ES-I3 (cell line): ENCODE results near the gene F13A1.

Source experiments
- H3K36me3 ChIP-seq: 2 replicates; pipeline ENCODE4 v1.6.1; 2013; ENCODE audit warnings: mild to moderate bottlenecking, low read length, control low read depth, moderate library complexity; ENCODE audit not compliant: insufficient read depth
- H3K4me1 ChIP-seq: 2 replicates; pipeline ENCODE4 v1.6.1; 2013; ENCODE audit warnings: mild to moderate bottlenecking, control low read depth, low read length; ENCODE audit not compliant: insufficient read depth
- H3K9ac ChIP-seq: 2 replicates; pipeline ENCODE4 v1.6.1; 2013; ENCODE audit warnings: low read depth, mild to moderate bottlenecking, low read length, moderate library complexity
- H3K9me3 ChIP-seq: 2 replicates; pipeline ENCODE4 v1.6.1; 2013; ENCODE audit warnings: mild to moderate bottlenecking, low read length, moderate library complexity; ENCODE audit not compliant: control insufficient read depth, insufficient read depth

The F13A1 gene

GRCh38 chr6:6319952-6320811 lies at the start of gene F13A1:
F13A1 (minus strand) TSS chr6:6320662; CDS start chr6:6318664, 1,998 bp downstream.
- Histone ChIP-seq H3K9ac (peak within 1 kb of the TSS; percentile 54), H3K36me3 (no peaks in the 10 kb centered on the region), H3K4me1 (no peaks in the 10 kb centered on the region; the same call in 1 of the 2 replicates), H3K9me3 (no peaks in the 10 kb centered on the region)

GRCh38 chr6:6368684-6369052 lies 48.2 kb upstream of the F13A1 start:
- Histone ChIP-seq H3K4me1 (no peaks in the 10 kb centered on the region), H3K9me3 (no peaks in the 10 kb centered on the region), H3K36me3 (no peaks in the 10 kb centered on the region), H3K9ac (no peak overlapping the region)

GRCh38 chr6:6368040-6368683 lies 47.7 kb upstream of the F13A1 start:
- Histone ChIP-seq H3K9me3 (no peaks in the 10 kb centered on the region), H3K36me3 (no peaks in the 10 kb centered on the region), H3K4me1 (no peaks in the 10 kb centered on the region), H3K9ac (no peak overlapping the region)

GRCh38 chr6:6366803-6367202 lies 46.3 kb upstream of the F13A1 start:
- H3K4me1 ChIP-seq, result peaks cover 2% of the 10 kb centered on the region; the same call in 1 of the 2 replicates
- no peak overlapping the region for H3K9ac ChIP-seq
- no peaks in the 10 kb centered on the region for H3K9me3 ChIP-seq
- H3K36me3 ChIP-seq, result no peaks in the 10 kb centered on the region

- Histone ChIP-seq H3K36me3 (no peaks in the 10 kb centered on the region), H3K9ac (no peak overlapping the region), H3K4me1 (peaks cover 3% of the 10 kb centered on the region; the same call in 1 of the 2 replicates), H3K9me3 (no peaks in the 10 kb centered on the region)
Observed at GRCh38 chr6:6365242-6365641, 44.8 kb upstream of the F13A1 start.

GRCh38 chr6:6362056-6362840 lies 41.8 kb upstream of the F13A1 start:
- Histone ChIP-seq H3K9ac (no peak overlapping the region), H3K4me1 (peaks cover 3% of the 10 kb centered on the region; the same call in 1 of the 2 replicates), H3K36me3 (no peaks in the 10 kb centered on the region), H3K9me3 (no peaks in the 10 kb centered on the region)

- peaks cover 3% of the 10 kb centered on the region; the same call in 1 of the 2 replicates for H3K4me1 ChIP-seq
- no peaks in the 10 kb centered on the region for H3K36me3 ChIP-seq
- H3K9ac ChIP-seq, result no peak overlapping the region
- H3K9me3 ChIP-seq, result no peaks in the 10 kb centered on the region
Observed at GRCh38 chr6:6357530-6357929, 37.1 kb upstream of the F13A1 start.

- H3K4me1 ChIP-seq, result peaks cover 3% of the 10 kb centered on the region; the same call in 1 of the 2 replicates
- H3K9ac ChIP-seq, result no peak overlapping the region
- H3K9me3 ChIP-seq, result no peaks in the 10 kb centered on the region
- no peaks in the 10 kb centered on the region for H3K36me3 ChIP-seq
Observed at GRCh38 chr6:6357032-6357431, 36.6 kb upstream of the F13A1 start.

- Histone ChIP-seq H3K9ac (no peak overlapping the region), H3K9me3 (no peaks in the 10 kb centered on the region), H3K36me3 (no peaks in the 10 kb centered on the region), H3K4me1 (no peaks in the 10 kb centered on the region)
Observed at GRCh38 chr6:6352772-6353171, 32.3 kb upstream of the F13A1 start.

GRCh38 chr6:6351511-6352025 lies 31.1 kb upstream of the F13A1 start:
- Histone ChIP-seq H3K4me1 (no peaks in the 10 kb centered on the region), H3K9ac (no peak overlapping the region), H3K36me3 (no peaks in the 10 kb centered on the region), H3K9me3 (no peaks in the 10 kb centered on the region)

- Histone ChIP-seq H3K9me3 (no peaks in the 10 kb centered on the region), H3K4me1 (no peaks in the 10 kb centered on the region), H3K9ac (no peak overlapping the region), H3K36me3 (no peaks in the 10 kb centered on the region)
Observed at GRCh38 chr6:6350696-6351095, 30.2 kb upstream of the F13A1 start.

- Histone ChIP-seq H3K36me3 (no peaks in the 10 kb centered on the region), H3K9me3 (no peaks in the 10 kb centered on the region), H3K9ac (no peak overlapping the region), H3K4me1 (no peaks in the 10 kb centered on the region)
Observed at GRCh38 chr6:6348256-6348655, 27.8 kb upstream of the F13A1 start.

- Histone ChIP-seq H3K9ac (no peak overlapping the region), H3K4me1 (no peaks in the 10 kb centered on the region), H3K9me3 (no peaks in the 10 kb centered on the region), H3K36me3 (no peaks in the 10 kb centered on the region)
Observed at GRCh38 chr6:6346427-6347023, 26.1 kb upstream of the F13A1 start.

GRCh38 chr6:6333501-6333900 lies 13.0 kb upstream of the F13A1 start:
- H3K4me1 ChIP-seq, result no peaks in the 10 kb centered on the region
- H3K9me3 ChIP-seq, result no peaks in the 10 kb centered on the region
- no peak overlapping the region for H3K9ac ChIP-seq
- no peaks in the 10 kb centered on the region for H3K36me3 ChIP-seq
